Measurements from ENCODE around the gene USP54. TPM values are rescaled to one million over a fixed set of nuclear protein-coding genes. Genes with fewer than 3 reads are reported as not detected.

Gene USP54
- total RNA-seq, result 5.1 and 11.8 TPM in 2 replicates

GRCh38 chr10:73590881-73591799 lies at the start of gene USP54:
USP54 (minus strand) TSS chr10:73591342; CDS start chr10:73575658, 15,684 bp downstream.

GRCh38 chr10:73495884-73496674 lies 95.1 kb downstream of the USP54 start, which contains the start of gene PPP3CB:
PPP3CB (minus strand) TSS chr10:73496024; CDS start chr10:73495889, 135 bp downstream.

Other genes with a start within 250 kb of the USP54 start
- 0.23 and 0.94 TPM in 2 replicates for gene CFAP70, start 232.5 kb downstream of the USP54 start, total RNA-seq
- 42.5 and 60.6 TPM in 2 replicates for gene ANXA7, start 177.3 kb downstream of the USP54 start, total RNA-seq
- 0.09 and 0.35 TPM in 2 replicates for gene MSS51, start 157.8 kb downstream of the USP54 start, total RNA-seq
- 17.9 and 25.8 TPM in 2 replicates for gene PPP3CB, start 95.3 kb downstream of the USP54 start, total RNA-seq
- gene MYOZ1, start 50.1 kb upstream of the USP54 start, total RNA-seq, result not detected in 2 replicates
- gene SYNPO2L, start 64.7 kb upstream of the USP54 start, total RNA-seq, result 0.68 and 0.93 TPM in 2 replicates
- 1.5 and 3.5 TPM in 2 replicates for gene AGAP5, start 106.8 kb upstream of the USP54 start, total RNA-seq
- 37.5 and 46.1 TPM in 2 replicates for gene SEC24C, start 153.0 kb upstream of the USP54 start, total RNA-seq
- gene CHCHD1, start 190.7 kb upstream of the USP54 start, total RNA-seq, result 31.2 and 32.2 TPM in 2 replicates
- gene ZSWIM8, start 194.3 kb upstream of the USP54 start, total RNA-seq, result 47.4 and 76.1 TPM in 2 replicates
- 11.3 and 24.4 TPM in 2 replicates for gene NDST2, start 220.3 kb upstream of the USP54 start, total RNA-seq